Thyroid gland (tissue), 4 donors: ENCODE data around the gene BCL2L2.

Experiments used
- CTCF ChIP-seq, 6 experiments: fragments of 200-600 bp in 3 of 6; fragments of 450-650 bp in 3 of 6; sonication (generic) in 3 of 6; IDR thresholded peaks; one replicate each; pipeline ENCODE4 v1.5.1; 2016 to 2019; ENCODE audit warnings: antibody characterized with exemption in 6 of 6, mild to moderate bottlenecking in 2 of 6, inconsistent platforms in 1 of 6, moderate library complexity in 1 of 6
- POLR2A ChIP-seq, 2 donors: fragments of 450-650 bp; IDR thresholded peaks; one replicate each; pipeline ENCODE4 v1.6.1; 2017; ENCODE audit warnings: antibody characterized with exemption in 2 of 2, mild to moderate bottlenecking in 2 of 2, moderate library complexity in 1 of 2

GRCh38 chr14:23297096-23297495 is 9.5 kb upstream of the BCL2L2 start:
- TF ChIP-seq CTCF (IDR thresholded peaks at IDR 0.05) (no peak), POLR2A (IDR thresholded peaks at IDR 0.05) (no peak)
